Caco-2 (cell line): ENCODE data around the gene INCA1. TPM values are rescaled to one million over a fixed set of nuclear protein-coding genes. Genes with fewer than 3 reads are reported as not detected.

Experiments used
- Bru-seq: library from RNA; stranded (reverse); fragments of 400-500 nt; gene quantifications from one replicate; lab custom pipeline; 2021; lab: Mats Ljungman, UMichigan
- BruChase-seq, 2 experiments: library from RNA; stranded (reverse); fragments of 400-500 nt; gene quantifications; one replicate each; lab custom pipeline; 2021; lab: Mats Ljungman, UMichigan
- BruUV-seq: library from RNA; stranded (reverse); fragments of 400-500 nt; replicated peaks from 2 replicates; lab custom pipeline; 2021; lab: Mats Ljungman, UMichigan
- CTCF ChIA-PET: fragments of 300-600 bp; sonication (Branson Sonifier 250); formaldehyde crosslinking; loops from one replicate; lab custom pipeline; 2022; ENCODE audit warnings: antibody characterized with exemption; lab: Charles Lee
- POLR2A ChIA-PET: fragments of 300-600 bp; sonication (Branson Sonifier 250); formaldehyde crosslinking; loops from one replicate; lab custom pipeline; 2022; ENCODE audit warnings: antibody characterized with exemption; lab: Charles Lee
- DNase-seq, 2 experiments: peaks; one replicate each; pipeline versions ENCODE4 v3.0.0 to v3.0.0-alpha.2; 2020 to 2022
- H3K27me3 ChIP-seq: replicated peaks from 2 replicates; pipeline ENCODE4 v1.6.0; 2011; ENCODE audit warnings: low read length; ENCODE audit not compliant: control insufficient read depth, insufficient read depth
- H3K36me3 ChIP-seq: 2 replicates; pipeline ENCODE4 v1.5.1; 2011; ENCODE audit warnings: low read length; ENCODE audit not compliant: control insufficient read depth, insufficient read depth
- H3K4me1 ChIP-seq: fragments of 250-450 bp; sonication (Bioruptor Pico); 2 replicates; pipeline ENCODE4 v1.5.1; 2020; ENCODE audit warnings: mild to moderate bottlenecking
- H3K4me3 ChIP-seq: 2 replicates; pipeline ENCODE4 v1.5.1; 2011; ENCODE audit warnings: low read depth, mild to moderate bottlenecking, control low read depth, low read length
- H3K9me3 ChIP-seq: fragments of 250-450 bp; sonication (Bioruptor Pico); 2 replicates; pipeline ENCODE4 v1.5.1; 2020; ENCODE audit warnings: mild to moderate bottlenecking, moderate library complexity
- H3K27ac Mint-ChIP-seq: one replicate; pipeline ENCODE4 v1.8.0; 2022; ENCODE audit warnings: mixed read lengths; ENCODE audit not compliant: unreplicated experiment
- H3K27me3 Mint-ChIP-seq: one replicate; pipeline ENCODE4 v1.8.0; 2022; ENCODE audit warnings: mixed read lengths; ENCODE audit not compliant: insufficient read depth, unreplicated experiment
- H3K36me3 Mint-ChIP-seq: one replicate; pipeline ENCODE4 v1.8.0; 2022; ENCODE audit warnings: mild to moderate bottlenecking, mixed read lengths; ENCODE audit not compliant: insufficient read depth, unreplicated experiment
- H3K4me1 Mint-ChIP-seq: one replicate; pipeline ENCODE4 v1.8.0; 2022; ENCODE audit warnings: low read depth, mixed read lengths; ENCODE audit not compliant: unreplicated experiment
- H3K4me3 Mint-ChIP-seq: one replicate; pipeline ENCODE4 v1.8.0; 2022; ENCODE audit warnings: mild to moderate bottlenecking, moderate library complexity, mixed read lengths; ENCODE audit not compliant: unreplicated experiment
- H3K9me3 Mint-ChIP-seq: one replicate; pipeline ENCODE4 v1.8.0; 2022; ENCODE audit warnings: mixed read lengths; ENCODE audit not compliant: unreplicated experiment
- CTCF ChIP-seq, 2 experiments: fragments of 200-600 bp in 1 of 2; IDR thresholded peaks; 1 replicate in 1 of 2; 2 replicates in 1 of 2; pipeline versions ENCODE4 v1.5.1 to v1.8.0; 2011 to 2022; ENCODE audit warnings: antibody characterized with exemption in 1 of 2, control low read depth in 1 of 2, inconsistent platforms in 1 of 2, low read depth in 1 of 2, low read length in 1 of 2, mild to moderate bottlenecking in 1 of 2, moderate library complexity in 1 of 2; ENCODE audit not compliant: insufficient read depth in 1 of 2, severe bottlenecking in 1 of 2, unreplicated experiment in 1 of 2
- intact Hi-C: fragments of 100-400 bp; cut with micrococcal nuclease; formaldehyde crosslinking; loops from one replicate; pipeline ENCODE4 v1.10.0; 2022; ENCODE audit not compliant: unreplicated experiment
- long read RNA-seq: library from polyadenylated mRNA; stranded (forward); transcript quantifications from one replicate; pipeline ENCODE4 v2.0.0, GENCODE V29; 2022
- total RNA-seq: library from RNA; stranded (reverse); gene quantifications from 2 replicates; pipeline ENCODE4 v1.2.3, GENCODE V29; 2022

Gene INCA1
- total RNA-seq (0.64 and 1.4 TPM in 2 replicates), Bru-seq, nascent RNA (percentile 26 among the genes with signal in this experiment), BruChase-seq, experiment 1, labeled RNA remaining after a 2-hour chase (percentile 25 among the genes with signal in this experiment), BruChase-seq, experiment 2, labeled RNA remaining after a 6-hour chase (percentile 36 among the genes with signal in this experiment)
- long read RNA-seq, partial matches to known transcripts, result 0 of 4 reads
- long read RNA-seq, other reads (novel, unspliced or antisense), result 4 of 4 reads

DNA sequence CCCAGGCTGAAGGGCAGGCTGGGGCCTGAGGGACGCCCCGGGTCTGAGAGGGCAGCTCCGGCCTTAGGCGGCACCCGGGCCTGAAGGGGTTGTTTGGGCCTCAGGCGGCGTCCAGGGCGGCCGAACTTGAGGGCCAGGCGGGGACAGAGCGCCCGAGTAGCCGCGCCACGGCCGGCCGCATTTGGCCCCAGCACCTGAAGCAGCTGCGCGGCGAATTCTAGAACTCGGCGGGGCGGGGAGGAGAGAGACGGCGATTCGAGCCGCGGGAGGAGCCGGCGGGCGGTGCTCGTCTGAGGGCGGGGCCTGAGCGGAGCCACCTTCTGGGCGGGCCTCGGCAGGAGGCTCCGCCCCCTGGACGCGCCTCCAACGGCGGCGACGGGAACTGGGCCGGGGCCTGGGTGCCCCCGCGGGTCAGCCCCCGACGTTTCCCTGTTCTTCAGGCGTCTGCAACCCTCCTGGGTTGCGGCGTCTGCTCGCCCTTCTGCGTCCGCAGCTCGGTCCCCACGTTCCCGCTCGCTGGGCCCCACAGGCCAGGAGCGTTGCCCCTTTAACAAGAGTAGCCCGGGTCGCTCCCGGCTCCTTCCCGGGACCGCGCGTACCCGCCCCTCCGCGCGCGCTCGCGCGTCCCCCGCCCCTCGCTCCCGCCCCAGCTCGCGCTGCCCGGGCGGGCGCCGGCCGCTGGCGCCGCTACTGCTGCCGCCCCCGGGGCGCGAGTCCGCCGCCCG lies at the start of gene INCA1, which contains the start of gene KIF1C:
Gene INCA1, minus strand, starts transcription at position 221 of the 725 bp plus-strand sequence. CDS start 3,085 bp downstream, outside the sequence.
Gene KIF1C, plus strand, starts transcription at position 649 of the 725 bp plus-strand sequence. CDS start 2,297 bp downstream, outside the sequence.
- Mint-ChIP-seq H3K27me3 (no peaks in the 10 kb centered on the region), H3K4me1 (no peaks in the 10 kb centered on the region), H3K4me3 (peak within 1 kb of the TSS; percentile 84), H3K9me3 (no peaks in the 10 kb centered on the region), H3K36me3 (peaks cover 16% of the 10 kb centered on the region), H3K27ac (peak within 1 kb of the TSS; percentile 57)
- Histone ChIP-seq H3K27me3 (no peaks in the 10 kb centered on the region), H3K9me3 (no peaks in the 10 kb centered on the region), H3K4me1 (peaks cover 5% of the 10 kb centered on the region), H3K36me3 (peaks cover 1% of the 10 kb centered on the region; the same call in 1 of the 2 replicates), H3K4me3 (peak within 1 kb of the TSS; percentile 78)
- intact Hi-C loops, result no loop called here
- TF ChIP-seq CTCF (IDR thresholded peaks at IDR 0.05; ENCODE audit: insufficient read depth in 1 of 2, low read depth in 1 of 2, low read length in 1 of 2, severe bottlenecking in 1 of 2, unreplicated experiment in 1 of 2), result no peak
- BruUV-seq, result no TSS peak
- peak; percentile 86 to 89 for DNase-seq
- ChIA-PET POLR2A (interaction anchor here (0.6 to 1.2 kb wide), 6 partner anchors 29 to 109 kb away, joined by 3 to 15 read pairs (median 4); partner anchors contain the start of genes RNF167, SLC25A11, SPAG7 and ZFP3), CTCF (interaction anchor here (0.6 kb wide), 1 partner anchor 81 kb away, joined by 3 read pairs; the partner anchor contains the start of gene ZFP3)

DNA sequence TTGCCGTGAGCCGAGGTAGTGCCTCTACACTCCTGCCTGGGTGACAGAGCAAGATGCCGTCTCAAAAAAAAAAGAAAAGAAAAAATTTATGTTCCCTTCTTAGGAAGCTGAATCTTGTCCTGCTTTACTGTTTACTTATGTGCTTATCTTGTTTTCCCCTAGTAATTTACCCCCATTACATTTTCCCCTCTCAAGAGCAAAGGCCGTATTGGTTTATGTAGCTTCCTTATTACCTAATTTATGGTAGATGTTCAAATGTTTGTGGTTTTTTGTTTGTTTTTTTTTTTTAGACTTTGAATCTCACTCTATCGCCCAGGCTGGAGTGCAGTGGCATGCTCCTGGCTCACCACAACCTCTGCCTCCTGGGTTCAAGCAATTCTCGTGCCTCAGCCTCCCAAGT lies 48.2 kb upstream of the INCA1 start:
- no peaks in the 10 kb centered on the region for H3K27me3 ChIP-seq
- no peak overlapping the region for H3K27ac Mint-ChIP-seq
- intact Hi-C loops, result no loop called here
- H3K4me1 Mint-ChIP-seq, result no peaks in the 10 kb centered on the region
- CTCF ChIA-PET, result interaction anchor here (0.6 kb wide), 1 partner anchor 12 kb away, joined by 5 read pairs; no protein-coding TSS in a partner anchor
- H3K9me3 Mint-ChIP-seq, result no peaks in the 10 kb centered on the region
- no peaks in the 10 kb centered on the region for H3K36me3 Mint-ChIP-seq
- H3K36me3 ChIP-seq, result no peaks in the 10 kb centered on the region
- no peaks in the 10 kb centered on the region for H3K9me3 ChIP-seq
- no TSS peak for BruUV-seq
- POLR2A ChIA-PET, result no interaction called here
- H3K4me3 ChIP-seq, result no peak overlapping the region
- no peaks in the 10 kb centered on the region for H3K4me1 ChIP-seq
- no peak overlapping the region for H3K4me3 Mint-ChIP-seq
- DNase-seq, result no peak
- no peaks in the 10 kb centered on the region for H3K27me3 Mint-ChIP-seq
- no peak for TF ChIP-seq CTCF (IDR thresholded peaks at IDR 0.05; ENCODE audit: insufficient read depth in 1 of 2, low read depth in 1 of 2, low read length in 1 of 2, severe bottlenecking in 1 of 2, unreplicated experiment in 1 of 2)

GRCh38 chr17:5044630-5045029 lies 47.3 kb upstream of the INCA1 start:
- DNase-seq, result no peak
- Mint-ChIP-seq H3K27me3 (no peaks in the 10 kb centered on the region), H3K36me3 (no peaks in the 10 kb centered on the region), H3K27ac (no peak overlapping the region), H3K4me1 (no peaks in the 10 kb centered on the region), H3K9me3 (no peaks in the 10 kb centered on the region), H3K4me3 (no peak overlapping the region)
- no peaks in the 10 kb centered on the region for H3K9me3 ChIP-seq
- CTCF ChIA-PET, result no interaction called here
- BruUV-seq, result no TSS peak
- no peaks in the 10 kb centered on the region for H3K27me3 ChIP-seq
- no peak overlapping the region for H3K4me3 ChIP-seq
- no peak for TF ChIP-seq CTCF (IDR thresholded peaks at IDR 0.05; ENCODE audit: insufficient read depth in 1 of 2, low read depth in 1 of 2, low read length in 1 of 2, severe bottlenecking in 1 of 2, unreplicated experiment in 1 of 2)
- no peaks in the 10 kb centered on the region for H3K36me3 ChIP-seq
- intact Hi-C loops, result no loop called here
- no peaks in the 10 kb centered on the region for H3K4me1 ChIP-seq
- POLR2A ChIA-PET, result no interaction called here
